Measurements from ENCODE around the gene ZNF710.

ZNF710 gene

DNA sequence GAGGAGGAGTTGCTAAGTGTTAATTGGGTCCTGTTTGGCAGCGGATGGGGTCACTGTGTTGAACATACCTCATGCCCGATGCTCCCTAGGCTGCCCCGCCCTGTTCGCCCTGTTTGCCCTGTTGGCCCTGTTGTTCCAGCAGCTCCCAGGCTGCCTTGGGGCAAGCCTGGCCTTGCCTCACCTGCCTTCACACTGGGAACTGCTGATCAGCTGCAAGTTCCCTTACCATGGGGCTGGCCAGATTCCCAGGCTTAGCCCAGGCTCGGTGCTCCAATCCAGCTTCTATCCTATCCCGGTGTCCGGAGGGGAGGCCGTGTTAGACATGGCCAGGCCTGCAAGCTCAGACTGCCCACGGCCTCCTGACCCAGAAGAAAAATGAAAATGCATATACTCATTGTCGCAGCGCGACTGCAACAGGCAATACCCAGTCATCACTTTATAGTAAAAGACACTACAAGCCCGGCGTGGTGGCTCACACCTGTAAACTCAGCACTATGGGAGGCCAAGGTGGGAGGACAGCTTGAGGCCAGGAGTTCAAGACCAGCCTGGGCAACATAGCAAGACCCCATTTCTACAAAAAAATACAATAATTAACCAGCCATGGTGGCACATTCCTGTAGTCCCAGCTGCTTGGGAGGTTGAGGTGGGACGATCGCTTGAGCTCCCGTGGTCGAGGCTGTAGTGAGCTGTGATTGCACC lies 42.9 kb upstream of the ZNF710 start:
- Histone ChIP-seq H3K27me3 (ENCODE audit: insufficient read depth, low read length, poor library complexity) (no peaks in the 10 kb centered on the region), H3K4me1 (ENCODE audit: insufficient read depth, low read length) (no peaks in the 10 kb centered on the region), H3K36me3 (ENCODE audit: insufficient read depth, low read length) (no peaks in the 10 kb centered on the region), H3K79me2 (ENCODE audit: insufficient read depth, low read length) (no peaks in the 10 kb centered on the region), H3K9me3 (ENCODE audit: insufficient read depth, low read length, severe bottlenecking) (no peaks in the 10 kb centered on the region), H3K4me2 (ENCODE audit: insufficient read depth, low read length) (no peak overlapping the region), H3K4me3 (ENCODE audit: low read depth in 1 of 2, low read length in 2 of 2) (no peak overlapping the region), H3K9ac (ENCODE audit: low read depth, low read length) (no peak overlapping the region), H2AFZ (ENCODE audit: low read depth, low read length) (no peak overlapping the region), H3K27ac (ENCODE audit: low read length) (no peak overlapping the region), H4K20me1 (ENCODE audit: insufficient read depth, low read length) (no peaks in the 10 kb centered on the region)
- no peak for TF ChIP-seq EZH2 (IDR thresholded peaks at IDR 0.05; ENCODE audit: borderline replicate concordance, low read depth, low read length, severe bottlenecking)
- TF ChIP-seq, protein P1, sequence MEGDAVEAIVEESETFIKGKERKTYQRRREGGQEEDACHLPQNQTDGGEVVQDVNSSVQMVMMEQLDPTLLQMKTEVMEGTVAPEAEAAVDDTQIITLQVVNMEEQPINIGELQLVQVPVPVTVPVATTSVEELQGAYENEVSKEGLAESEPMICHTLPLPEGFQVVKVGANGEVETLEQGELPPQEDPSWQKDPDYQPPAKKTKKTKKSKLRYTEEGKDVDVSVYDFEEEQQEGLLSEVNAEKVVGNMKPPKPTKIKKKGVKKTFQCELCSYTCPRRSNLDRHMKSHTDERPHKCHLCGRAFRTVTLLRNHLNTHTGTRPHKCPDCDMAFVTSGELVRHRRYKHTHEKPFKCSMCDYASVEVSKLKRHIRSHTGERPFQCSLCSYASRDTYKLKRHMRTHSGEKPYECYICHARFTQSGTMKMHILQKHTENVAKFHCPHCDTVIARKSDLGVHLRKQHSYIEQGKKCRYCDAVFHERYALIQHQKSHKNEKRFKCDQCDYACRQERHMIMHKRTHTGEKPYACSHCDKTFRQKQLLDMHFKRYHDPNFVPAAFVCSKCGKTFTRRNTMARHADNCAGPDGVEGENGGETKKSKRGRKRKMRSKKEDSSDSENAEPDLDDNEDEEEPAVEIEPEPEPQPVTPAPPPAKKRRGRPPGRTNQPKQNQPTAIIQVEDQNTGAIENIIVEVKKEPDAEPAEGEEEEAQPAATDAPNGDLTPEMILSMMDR (IDR thresholded peaks at IDR 0.05; ENCODE audit: borderline replicate concordance, extremely low read depth, low read length, poor library complexity, severe bottlenecking), result no peak
- ATAC-seq (ENCODE audit: insufficient read depth, low read depth), result no peak
- DNase-seq, result no peak

GRCh38 chr15:89963301-89964231 lies 37.6 kb upstream of the ZNF710 start:
- Histone ChIP-seq H2AFZ (ENCODE audit: low read depth, low read length) (no peak overlapping the region), H3K27ac (ENCODE audit: low read length) (no peak overlapping the region), H3K27me3 (ENCODE audit: insufficient read depth, low read length, poor library complexity) (no peaks in the 10 kb centered on the region), H3K4me1 (ENCODE audit: insufficient read depth, low read length) (no peaks in the 10 kb centered on the region), H3K4me3 (ENCODE audit: low read depth in 1 of 2, low read length in 2 of 2) (no peak overlapping the region), H3K36me3 (ENCODE audit: insufficient read depth, low read length) (no peaks in the 10 kb centered on the region), H4K20me1 (ENCODE audit: insufficient read depth, low read length) (no peaks in the 10 kb centered on the region), H3K79me2 (ENCODE audit: insufficient read depth, low read length) (no peaks in the 10 kb centered on the region), H3K9me3 (ENCODE audit: insufficient read depth, low read length, severe bottlenecking) (no peaks in the 10 kb centered on the region), H3K4me2 (ENCODE audit: insufficient read depth, low read length) (no peak overlapping the region), H3K9ac (ENCODE audit: low read depth, low read length) (no peak overlapping the region)
- no peak for TF ChIP-seq EZH2 (IDR thresholded peaks at IDR 0.05; ENCODE audit: borderline replicate concordance, low read depth, low read length, severe bottlenecking)
- TF ChIP-seq, protein P1 (IDR thresholded peaks at IDR 0.05; ENCODE audit: borderline replicate concordance, extremely low read depth, low read length, poor library complexity, severe bottlenecking), result no peak
- ATAC-seq (ENCODE audit: insufficient read depth, low read depth) (no peak), DNase-seq (no peak)

DNA sequence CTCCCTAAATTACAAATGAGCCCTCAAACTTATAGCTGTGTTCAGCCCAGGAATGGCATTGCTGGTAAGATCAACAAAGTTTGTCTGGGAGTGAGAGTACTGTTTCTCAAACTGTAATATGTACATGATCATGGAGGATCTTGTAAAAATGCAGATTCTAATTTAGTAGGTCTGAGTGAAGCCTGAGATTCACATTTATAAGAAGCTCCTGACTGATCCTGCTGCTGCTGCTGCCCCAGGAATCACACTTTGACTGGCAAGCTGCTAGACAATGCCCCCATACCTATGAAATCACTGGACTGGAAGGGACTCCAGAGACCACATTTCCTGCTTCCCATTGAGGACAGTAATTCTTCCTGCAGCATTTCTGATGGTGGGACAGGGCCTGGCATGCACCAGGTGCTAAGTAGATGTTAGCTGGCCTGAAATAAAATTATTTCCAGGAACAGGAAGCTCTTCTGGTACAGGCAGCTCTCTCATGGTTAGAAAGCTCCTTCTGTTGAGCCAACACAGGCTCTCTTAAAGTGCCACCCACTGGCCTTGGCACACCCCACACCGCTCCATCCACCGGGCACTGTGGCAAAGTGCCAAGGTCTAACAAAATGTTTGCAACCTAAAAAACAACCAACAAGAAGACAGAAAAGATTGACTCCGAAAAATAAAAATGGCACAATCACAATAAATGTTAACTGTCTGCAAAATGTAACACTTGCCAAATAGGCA lies 36.7 kb upstream of the ZNF710 start:
- DNase-seq (no peak), ATAC-seq (ENCODE audit: insufficient read depth, low read depth) (no peak)
- H3K9ac ChIP-seq (ENCODE audit: low read depth, low read length), result no peak overlapping the region
- H3K27me3 ChIP-seq (ENCODE audit: insufficient read depth, low read length, poor library complexity), result no peaks in the 10 kb centered on the region
- no peak overlapping the region for H2AFZ ChIP-seq (ENCODE audit: low read depth, low read length)
- H3K9me3 ChIP-seq (ENCODE audit: insufficient read depth, low read length, severe bottlenecking), result no peaks in the 10 kb centered on the region
- no peak overlapping the region for H3K27ac ChIP-seq (ENCODE audit: low read length)
- H3K79me2 ChIP-seq (ENCODE audit: insufficient read depth, low read length), result no peaks in the 10 kb centered on the region
- no peak overlapping the region for H3K4me2 ChIP-seq (ENCODE audit: insufficient read depth, low read length)
- H3K4me3 ChIP-seq (ENCODE audit: low read depth in 1 of 2, low read length in 2 of 2), result no peak overlapping the region
- no peak for TF ChIP-seq EZH2 (IDR thresholded peaks at IDR 0.05; ENCODE audit: borderline replicate concordance, low read depth, low read length, severe bottlenecking)
- TF ChIP-seq, protein P1 (IDR thresholded peaks at IDR 0.05; ENCODE audit: borderline replicate concordance, extremely low read depth, low read length, poor library complexity, severe bottlenecking), result no peak
- no peaks in the 10 kb centered on the region for H3K36me3 ChIP-seq (ENCODE audit: insufficient read depth, low read length)
- H3K4me1 ChIP-seq (ENCODE audit: insufficient read depth, low read length), result no peaks in the 10 kb centered on the region
- no peaks in the 10 kb centered on the region for H4K20me1 ChIP-seq (ENCODE audit: insufficient read depth, low read length)

All from DND-41 (cell line).